GM18907 (cell line): Measurements from ENCODE around the gene RALGAPB.
"Not testable (repeated sequence)": the region's sequence is repeated elsewhere in the genome, so short reads cannot be mapped to it uniquely, and the experiment has no call there.

Experiments
- ATAC-seq: cut with Tn5 transposase; IDR thresholded peaks from one replicate; pipeline ENCODE4 v1.9.1; 2021; ENCODE audit warnings: mild to moderate bottlenecking, moderate library complexity; ENCODE audit not compliant: unreplicated experiment

The RALGAPB gene

DNA sequence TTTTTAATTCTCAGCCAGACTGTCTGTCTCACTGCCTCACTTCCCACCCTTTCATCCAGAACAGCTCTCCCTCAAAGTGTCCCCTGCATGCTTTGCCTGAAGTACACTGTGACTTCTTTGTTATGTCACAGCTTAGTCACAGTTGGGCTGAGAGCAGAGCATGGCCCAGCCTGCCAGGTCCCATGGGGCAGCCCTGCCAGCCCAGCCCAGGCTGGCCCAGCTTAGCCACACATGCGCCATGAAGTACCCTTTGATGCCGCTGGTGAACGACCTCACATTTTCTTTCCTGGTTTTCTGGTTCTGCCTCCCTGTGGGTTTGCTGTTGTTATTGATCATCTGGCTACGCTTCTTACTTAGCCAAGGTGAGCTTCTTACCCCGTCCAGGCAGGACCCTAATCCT lies 108.4 kb downstream of the RALGAPB start, which contains the start of gene ADIG:
ADIG (plus strand) TSS at position 185 of the 400 bp plus-strand sequence; CDS start at position 239, 54 bp downstream.
- no peak for ATAC-seq

DNA sequence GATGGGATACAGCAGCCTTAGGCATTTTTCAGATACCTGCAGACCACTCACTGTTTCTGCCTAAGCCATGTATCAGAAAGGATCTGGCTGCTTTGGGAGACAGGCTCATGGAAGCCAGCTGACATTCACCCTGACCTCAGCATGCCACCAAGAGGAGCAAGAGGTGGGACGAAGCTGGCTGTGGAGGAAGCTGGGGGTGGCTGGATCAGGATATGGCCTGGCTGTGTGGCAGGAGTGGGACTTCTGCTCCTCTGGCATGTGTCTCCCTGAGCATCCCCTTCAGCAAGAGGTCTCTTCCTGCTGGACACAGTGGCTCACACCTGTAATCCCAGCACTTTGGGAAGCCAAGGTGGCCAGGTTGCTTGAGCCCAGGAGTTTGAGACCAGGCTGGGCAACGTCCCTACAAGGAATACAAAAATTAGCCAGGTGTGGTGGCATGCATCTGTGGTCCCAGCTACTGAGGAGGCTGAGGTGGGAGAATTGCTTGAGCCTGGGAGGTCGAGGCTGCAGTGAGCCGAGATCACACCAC lies 109.3 kb downstream of the RALGAPB start:
- ATAC-seq: no peak

DNA sequence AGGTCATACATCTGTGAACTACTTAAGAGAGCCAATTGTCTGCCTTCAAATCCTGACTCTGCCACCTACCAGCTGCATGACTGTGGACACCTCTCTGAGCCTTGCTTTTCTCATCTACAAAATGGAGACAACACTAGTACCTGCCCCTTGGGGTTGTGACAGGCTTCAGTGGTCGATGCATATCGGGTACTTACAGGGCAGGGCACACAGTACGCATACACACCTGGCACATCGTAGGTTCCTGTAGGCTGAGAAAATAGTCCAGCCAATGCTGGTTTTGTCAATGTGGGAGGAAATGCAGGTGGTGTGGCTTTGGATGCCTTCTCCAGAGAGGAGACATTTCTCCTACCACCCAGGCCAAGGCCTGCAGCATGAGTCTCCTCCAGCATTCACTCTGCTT lies 110.7 kb downstream of the RALGAPB start:
- no peak for ATAC-seq

DNA sequence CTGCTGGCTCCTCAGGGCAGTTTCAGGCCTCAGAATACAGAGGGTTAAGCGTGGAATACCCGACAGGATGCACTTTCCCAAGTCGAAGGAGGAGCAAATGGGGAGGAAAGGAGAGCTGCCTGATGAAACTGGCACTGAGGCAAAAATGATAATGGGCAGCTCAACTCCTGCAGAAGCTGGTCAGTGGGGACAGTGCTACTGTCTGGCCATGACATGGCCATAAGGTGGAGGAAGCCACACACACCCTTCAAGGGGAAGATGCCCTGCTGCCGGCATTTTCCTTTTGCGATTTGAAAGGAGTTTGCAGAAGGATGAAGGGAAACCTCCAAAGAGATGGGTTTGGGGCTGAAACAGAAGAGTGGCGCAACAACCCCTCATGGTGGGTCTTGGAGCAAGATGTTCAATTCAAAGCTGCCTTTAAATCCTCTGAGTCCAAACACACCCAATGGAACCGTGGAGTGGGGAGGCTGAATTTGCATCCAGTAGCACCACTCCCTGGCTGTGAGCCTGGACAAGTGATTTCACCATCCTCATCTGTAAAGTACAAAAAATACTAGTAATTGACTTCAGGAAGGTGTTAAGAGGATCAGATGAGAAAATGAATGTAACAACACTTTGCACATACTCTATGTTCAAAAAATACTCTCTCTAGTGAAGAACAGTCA lies 111.6 kb downstream of the RALGAPB start:
- no peak for ATAC-seq

GRCh38 chr20:38585404-38586180 lies 112.9 kb downstream of the RALGAPB start:
- ATAC-seq: no peak

GRCh38 chr20:38586181-38586525 lies 113.5 kb downstream of the RALGAPB start:
- ATAC-seq: no peak

GRCh38 chr20:38588303-38588702 lies 115.7 kb downstream of the RALGAPB start:
- no peak for ATAC-seq

DNA sequence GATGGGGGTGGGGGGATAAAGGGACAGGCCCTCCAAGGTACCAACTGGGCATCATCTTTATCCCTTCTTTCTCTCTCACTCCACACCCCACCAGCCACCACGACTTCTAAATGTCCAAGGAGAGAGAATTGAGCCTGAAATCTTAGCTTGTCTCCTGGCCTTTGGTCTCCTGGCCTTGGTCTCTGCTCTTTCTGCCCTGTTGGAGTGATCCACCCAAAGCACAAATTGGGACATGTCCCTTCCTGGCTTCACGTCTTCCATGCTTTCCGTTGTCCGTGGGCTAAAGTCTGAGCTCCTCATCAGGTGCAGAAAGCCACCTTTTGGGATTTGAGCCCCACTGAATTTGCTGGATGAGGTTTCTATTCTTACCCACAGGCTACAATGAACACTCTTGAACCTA lies 116.7 kb downstream of the RALGAPB start:
- no peak for ATAC-seq

GRCh38 chr20:38589967-38590675 lies 117.5 kb downstream of the RALGAPB start:
- no peak for ATAC-seq

DNA sequence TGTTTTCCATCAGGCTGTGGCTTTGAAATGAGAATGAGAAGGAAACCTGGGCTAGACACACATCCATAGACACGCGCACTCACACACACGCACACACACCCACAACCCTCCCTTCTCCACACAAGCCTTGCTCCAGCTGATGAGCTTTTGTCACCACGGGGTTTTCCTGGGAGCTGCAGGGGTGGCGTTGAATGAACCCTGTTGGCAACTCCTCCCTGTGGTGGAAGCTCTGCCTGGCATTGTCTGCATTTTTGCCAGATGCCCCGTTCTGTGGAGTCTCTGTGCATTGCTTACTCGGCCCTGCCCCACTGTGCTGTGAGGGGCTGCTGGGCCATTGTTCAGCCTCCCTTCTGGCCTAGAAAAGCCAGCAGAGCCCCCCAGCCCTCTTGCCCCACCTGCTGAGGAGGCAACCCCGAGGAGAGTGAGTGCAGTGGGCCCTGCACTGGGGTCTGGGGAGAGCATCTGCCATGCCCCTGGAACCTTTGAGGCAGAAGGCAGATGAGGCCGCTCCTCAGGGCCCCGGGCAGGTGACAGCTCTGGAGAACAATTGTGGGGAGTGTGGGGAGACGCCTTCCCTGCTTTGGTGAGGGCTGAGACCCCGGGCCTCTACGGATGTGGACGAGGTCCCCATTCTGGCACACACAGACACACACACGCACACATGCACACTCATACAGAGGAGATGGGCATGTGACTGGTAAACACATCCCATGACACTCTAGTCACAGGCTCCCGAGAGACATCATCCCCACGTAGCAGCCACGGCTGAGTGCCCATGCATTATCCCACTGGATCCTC lies 118.2 kb downstream of the RALGAPB start:
- ATAC-seq: no peak

- ATAC-seq: no peak
Measured at GRCh38 chr20:38591474-38592410, 119.1 kb downstream of the RALGAPB start.

DNA sequence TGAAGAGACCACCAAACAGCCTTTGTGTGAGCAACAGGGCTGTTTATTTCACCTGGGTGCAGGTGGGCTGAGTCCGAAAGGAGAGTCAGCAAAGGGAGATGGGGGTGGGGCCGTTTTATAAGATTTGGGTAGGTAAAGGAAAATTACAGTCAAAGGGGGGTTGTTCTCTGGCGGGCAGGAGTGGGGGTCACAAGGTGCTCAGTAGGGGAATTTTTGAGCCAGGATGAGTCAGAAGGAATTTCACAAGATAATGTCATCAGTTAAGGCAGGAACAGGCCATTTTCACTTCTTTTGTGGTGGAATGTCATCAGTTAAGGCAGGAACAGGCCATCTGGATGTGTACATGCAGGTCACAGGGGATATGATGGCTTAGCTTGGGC lies 119.8 kb downstream of the RALGAPB start:
- not testable (repeated sequence) for ATAC-seq

GRCh38 chr20:38594281-38594680 lies 121.6 kb downstream of the RALGAPB start:
- ATAC-seq: not testable (repeated sequence)

- not testable (repeated sequence) for ATAC-seq
Measured at GRCh38 chr20:38595886-38596285, 123.2 kb downstream of the RALGAPB start.

- ATAC-seq: no peak
Measured at GRCh38 chr20:38599410-38599882, 126.8 kb downstream of the RALGAPB start.

DNA sequence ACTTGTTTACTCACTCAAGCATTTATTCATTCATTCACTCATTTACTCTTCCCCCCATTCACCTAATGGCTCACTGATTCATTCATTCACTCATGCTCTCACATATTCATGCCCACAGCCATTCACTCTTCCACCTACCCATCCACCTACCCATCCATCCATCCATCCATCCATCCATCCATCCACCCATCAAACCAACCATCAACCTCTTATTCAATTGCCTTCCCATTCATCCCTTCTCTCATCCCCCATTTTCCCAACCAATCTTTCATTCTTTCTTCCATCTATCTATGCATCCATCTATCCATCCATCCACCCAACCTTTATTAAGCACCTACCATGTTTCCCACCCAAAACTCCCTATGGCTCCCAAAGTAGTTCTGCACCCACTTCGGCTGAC lies 127.4 kb downstream of the RALGAPB start:
- no peak for ATAC-seq

- ATAC-seq: no peak
Measured at GRCh38 chr20:38601216-38602184, 128.9 kb downstream of the RALGAPB start, which contains the start of gene ARHGAP40. Gene ARHGAP40, plus strand, starts transcription at chr20:38601809.

- no peak for ATAC-seq
Measured at GRCh38 chr20:38602185-38602581, 129.5 kb downstream of the RALGAPB start.
